B cell (primary cell): ENCODE data around the gene SPSB1. TPM values are rescaled to one million over a fixed set of nuclear protein-coding genes. Genes with fewer than 3 reads are reported as not detected.

ENCODE experiments used
- ATAC-seq: fragments of 200-7000 bp; cut with Tn5 transposase; one replicate; pipeline ENCODE4 v1.10.0; 2021; ENCODE audit warnings: low read depth, mild to moderate bottlenecking, moderate number of reproducible peaks, moderate library complexity
- CTCF ChIA-PET: fragments of 350-600 bp; sonication (Branson Sonifier 250); formaldehyde crosslinking; loops from one replicate; lab custom pipeline; 2021; ENCODE audit warnings: antibody characterized with exemption, inconsistent platforms; lab: Charles Lee
- POLR2A ChIA-PET: fragments of 350-600 bp; sonication (Branson Sonifier 250); formaldehyde crosslinking; loops from one replicate; lab custom pipeline; 2021; ENCODE audit warnings: antibody characterized with exemption; lab: Charles Lee
- DNase-seq: peaks from one replicate; pipeline ENCODE4 v3.0.0; 2013
- H2AFZ ChIP-seq: 2 replicates; pipeline ENCODE4 v1.6.1; 2012; ENCODE audit warnings: mild to moderate bottlenecking, low read depth, low read length; ENCODE audit not compliant: insufficient read depth, poor library complexity, severe bottlenecking
- H3K27ac ChIP-seq, 2 donors: 1 replicate in 1 of 2; 2 replicates in 1 of 2; pipeline ENCODE4 v1.5.1; 2012 to 2013; ENCODE audit warnings: low read length in 2 of 2, mild to moderate bottlenecking in 2 of 2, moderate library complexity in 1 of 2
- H3K27me3 ChIP-seq, 4 experiments: fragments of 200-600 bp in 1 of 4; sonication (generic) in 1 of 4; replicated peaks in 1 of 4; 1 replicate in 2 of 4; 2 replicates in 2 of 4; pipeline versions ENCODE4 v1.6.1 to v1.7.0; 2013 to 2016; ENCODE audit warnings: low read length in 3 of 4, mild to moderate bottlenecking in 2 of 4, mixed read lengths in 1 of 4, moderate library complexity in 1 of 4; ENCODE audit not compliant: insufficient read depth in 4 of 4, control insufficient read depth in 3 of 4; ENCODE audit errors: control extremely low read depth in 1 of 4
- H3K36me3 ChIP-seq, 2 experiments: replicated peaks in 1 of 2; 1 replicate in 1 of 2; 2 replicates in 1 of 2; pipeline versions ENCODE4 v1.6.1 to v1.7.1; 2013; ENCODE audit warnings: low read length in 1 of 2; ENCODE audit not compliant: insufficient read depth in 2 of 2, control insufficient read depth in 1 of 2; ENCODE audit errors: control extremely low read depth in 1 of 2, extremely low read depth in 1 of 2
- H3K4me1 ChIP-seq, 2 donors: fragments of 200-600 bp in 1 of 2; sonication (generic) in 1 of 2; 1 replicate in 1 of 2; 2 replicates in 1 of 2; pipeline versions ENCODE4 v1.5.1 to v1.6.1; 2013 to 2017; ENCODE audit warnings: low read length in 2 of 2; ENCODE audit not compliant: control insufficient read depth in 2 of 2, insufficient read depth in 2 of 2
- H3K4me2 ChIP-seq: replicated peaks from 2 replicates; pipeline ENCODE3; 2012; ENCODE audit warnings: mild to moderate bottlenecking, low read depth, low read length; ENCODE audit not compliant: poor library complexity, severe bottlenecking
- H3K4me3 ChIP-seq, 5 experiments: fragments of 200-600 bp in 1 of 5; sonication (generic) in 1 of 5; 1 replicate in 3 of 5; 2 replicates in 2 of 5; pipeline versions ENCODE4 v1.5.1 to v1.7.0; 2011 to 2016; ENCODE audit warnings: low read length in 4 of 5, mild to moderate bottlenecking in 4 of 5, low read depth in 2 of 5, control low read depth in 1 of 5, moderate library complexity in 1 of 5; ENCODE audit not compliant: insufficient read depth in 1 of 5; ENCODE audit errors: control extremely low read depth in 1 of 5, extremely low read depth in 1 of 5
- H3K79me2 ChIP-seq: fragments of 200-600 bp; sonication (generic); one replicate; pipeline ENCODE4 v1.6.0; 2016; ENCODE audit warnings: low read length; ENCODE audit not compliant: control insufficient read depth, insufficient read depth
- H3K9ac ChIP-seq: fragments of 200-600 bp; sonication (generic); 2 replicates; pipeline ENCODE4 v1.6.1; 2017; ENCODE audit warnings: mild to moderate bottlenecking, low read length, moderate library complexity
- H3K9me3 ChIP-seq, 3 donors: one replicate each; pipeline versions ENCODE4 v1.6.1 to v1.7.1; 2013; ENCODE audit warnings: low read length in 2 of 3; ENCODE audit not compliant: control insufficient read depth in 2 of 3, insufficient read depth in 1 of 3; ENCODE audit errors: control extremely low read depth in 1 of 3
- H4K20me1 ChIP-seq: 2 replicates; pipeline ENCODE4 v1.6.0; 2012; ENCODE audit warnings: mild to moderate bottlenecking, low read length; ENCODE audit not compliant: insufficient read depth, control insufficient read depth, poor library complexity, severe bottlenecking
- H3K27ac Mint-ChIP-seq: one replicate; pipeline ENCODE4 v1.8.0; 2021; ENCODE audit warnings: mixed read lengths
- H3K27me3 Mint-ChIP-seq: one replicate; pipeline ENCODE4 v1.8.0; 2021; ENCODE audit warnings: mixed read lengths
- H3K4me1 Mint-ChIP-seq: one replicate; pipeline ENCODE4 v1.8.0; 2021; ENCODE audit warnings: mixed read lengths
- H3K4me3 Mint-ChIP-seq: one replicate; pipeline ENCODE4 v1.8.0; 2021; ENCODE audit warnings: mixed read lengths
- H3K9me3 Mint-ChIP-seq: one replicate; pipeline ENCODE4 v1.8.0; 2022; ENCODE audit warnings: mixed read lengths; ENCODE audit not compliant: insufficient read depth
- EZH2 ChIP-seq: IDR thresholded peaks from 2 replicates; pipeline ENCODE4 v1.6.1; 2012; ENCODE audit warnings: borderline replicate concordance, low read depth, mild to moderate bottlenecking, moderate library complexity, low read length; ENCODE audit not compliant: insufficient read depth, poor library complexity, severe bottlenecking
- WGBS: methylation state at CpG from one replicate; pipeline ENCODE4 v1.1.5; 2013; ENCODE audit warnings: missing lambda C conversion rate; ENCODE audit not compliant: insufficient coverage; 5-methylcytosine and 5-hydroxymethylcytosine counted together
- intact Hi-C: fragments of 100-400 bp; cut with micrococcal nuclease; formaldehyde crosslinking; loops from one replicate; pipeline ENCODE4 v1.10.0; 2022
- polyA plus RNA-seq: library from polyadenylated mRNA; depleted of rRNA; stranded (reverse); fragments of >200 nt; gene quantifications from 2 replicates; pipeline ENCODE4 v1.2.3, GENCODE V29; 2012
- total RNA-seq, 2 donors: library from RNA; stranded (reverse); fragments of 120-200 nt in 1 of 2; gene quantifications; 1 replicate in 1 of 2; 2 replicates in 1 of 2; pipeline versions ENCODE4 v1.2.3 to v1.2.4, GENCODE V29; 2013 to 2022
- TF ChIP-seq, protein P1 (sequence below): fragments of 200-600 bp; IDR thresholded peaks from one replicate; pipeline ENCODE4 v1.8.0; 2022; ENCODE audit warnings: antibody characterized with exemption, mild to moderate bottlenecking

Gene SPSB1
- total and polyA plus RNA-seq, 2 donors (not counting 1 experiment from before 2014, with no cell fraction given) = 1.7 to 9.4 TPM

DNA sequence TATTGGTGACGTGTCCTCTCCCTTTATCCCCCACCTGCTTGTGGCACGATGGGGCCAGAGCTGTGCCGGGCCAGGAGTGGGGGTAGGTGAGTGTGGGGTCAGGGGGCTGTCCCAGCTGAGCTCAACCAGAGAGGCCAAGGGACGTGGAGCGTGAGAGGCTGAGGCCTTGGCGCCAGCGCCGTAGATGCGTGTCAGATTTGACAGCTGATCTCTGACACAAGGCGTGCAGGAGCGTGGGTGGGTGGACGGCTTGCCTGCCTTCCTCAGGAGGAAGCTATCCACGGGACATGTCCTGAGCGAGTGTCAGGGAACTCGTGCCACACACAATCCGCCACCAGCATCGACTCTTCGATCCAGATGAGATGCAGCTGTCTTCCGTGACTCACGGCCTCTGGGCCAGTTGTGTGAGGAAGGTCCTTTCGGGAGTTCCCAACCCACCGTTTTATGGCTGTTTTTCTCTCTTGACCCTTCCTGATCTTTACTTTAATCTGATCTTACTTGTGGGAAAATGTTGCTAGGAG, 56.7 kb downstream of the SPSB1 start:
- Histone ChIP-seq H2AFZ (no peak overlapping the region), H3K36me3 (no peaks in the 10 kb centered on the region), H3K9me3 (peaks cover 0 to 7% (median 0%) of the 10 kb centered on the region in 3 donors), H3K27ac (no peak overlapping the region), H3K79me2 (peaks cover 44% of the 10 kb centered on the region), H3K27me3 (no peaks in the 10 kb centered on the region), H3K4me2 (no peak overlapping the region), H3K4me1 (no peaks in the 10 kb centered on the region), H3K9ac (no peak overlapping the region), H4K20me1 (no peaks in the 10 kb centered on the region), H3K4me3 (no peak overlapping the region)
- CTCF ChIA-PET = no interaction called here
- intact Hi-C loops = no loop called here
- Mint-ChIP-seq H3K27me3 (no peaks in the 10 kb centered on the region), H3K4me3 (no peak overlapping the region), H3K27ac (no peak overlapping the region), H3K4me1 (peaks cover 12% of the 10 kb centered on the region), H3K9me3 (no peaks in the 10 kb centered on the region)
- DNase-seq (no peak), ATAC-seq (no peak)
- WGBS = 95% methylated on average over 17 of the region's 22 CpGs
- POLR2A ChIA-PET = no interaction called here
- TF ChIP-seq EZH2 = no peak
- TF ChIP-seq, protein P1, sequence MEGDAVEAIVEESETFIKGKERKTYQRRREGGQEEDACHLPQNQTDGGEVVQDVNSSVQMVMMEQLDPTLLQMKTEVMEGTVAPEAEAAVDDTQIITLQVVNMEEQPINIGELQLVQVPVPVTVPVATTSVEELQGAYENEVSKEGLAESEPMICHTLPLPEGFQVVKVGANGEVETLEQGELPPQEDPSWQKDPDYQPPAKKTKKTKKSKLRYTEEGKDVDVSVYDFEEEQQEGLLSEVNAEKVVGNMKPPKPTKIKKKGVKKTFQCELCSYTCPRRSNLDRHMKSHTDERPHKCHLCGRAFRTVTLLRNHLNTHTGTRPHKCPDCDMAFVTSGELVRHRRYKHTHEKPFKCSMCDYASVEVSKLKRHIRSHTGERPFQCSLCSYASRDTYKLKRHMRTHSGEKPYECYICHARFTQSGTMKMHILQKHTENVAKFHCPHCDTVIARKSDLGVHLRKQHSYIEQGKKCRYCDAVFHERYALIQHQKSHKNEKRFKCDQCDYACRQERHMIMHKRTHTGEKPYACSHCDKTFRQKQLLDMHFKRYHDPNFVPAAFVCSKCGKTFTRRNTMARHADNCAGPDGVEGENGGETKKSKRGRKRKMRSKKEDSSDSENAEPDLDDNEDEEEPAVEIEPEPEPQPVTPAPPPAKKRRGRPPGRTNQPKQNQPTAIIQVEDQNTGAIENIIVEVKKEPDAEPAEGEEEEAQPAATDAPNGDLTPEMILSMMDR = no peak

DNA sequence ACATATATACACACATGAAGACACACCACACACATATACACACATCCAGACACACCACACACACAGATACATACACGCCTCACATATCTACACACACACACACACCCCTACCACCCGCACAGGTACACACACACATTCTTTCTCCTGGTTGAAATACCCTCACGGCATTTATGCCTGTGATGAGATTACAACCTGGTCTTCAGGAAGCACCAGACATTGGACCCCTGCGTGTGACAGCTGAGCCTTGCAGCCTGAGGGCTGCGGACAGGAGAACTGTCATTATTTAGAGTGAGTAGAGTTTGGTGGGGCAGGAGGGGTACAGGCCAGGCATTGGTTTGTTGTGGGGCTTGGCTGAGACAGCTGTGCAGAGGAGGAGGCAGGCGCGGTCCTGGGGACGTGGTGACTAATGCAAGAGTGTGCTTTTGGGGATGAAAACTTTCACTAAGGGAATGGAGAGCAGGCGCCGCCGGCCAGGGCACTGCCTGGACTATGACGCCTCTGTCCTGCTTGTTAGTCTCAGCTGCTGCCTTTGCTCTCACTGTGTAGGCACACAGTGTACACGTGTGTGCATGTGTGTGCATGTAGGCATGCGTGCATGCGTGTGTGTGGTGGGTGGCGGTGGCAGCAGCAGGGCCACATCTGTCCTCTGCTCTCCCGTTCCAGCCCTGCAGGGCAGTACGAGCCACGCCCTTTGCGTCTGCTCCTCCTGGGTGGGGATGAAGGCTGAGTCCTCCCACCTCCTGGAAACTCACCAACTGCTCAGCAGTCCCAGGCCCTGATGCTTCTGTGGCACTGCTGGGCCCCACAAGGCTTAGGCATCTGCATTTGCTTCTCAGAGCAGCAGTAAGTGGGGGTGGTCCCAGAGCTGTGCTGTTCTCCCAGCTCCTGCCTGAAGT, 57.6 kb downstream of the SPSB1 start:
- H3K27ac ChIP-seq = no peak overlapping the region
- DNase-seq = no peak
- Mint-ChIP-seq H3K4me3 (no peak overlapping the region), H3K27ac (no peak overlapping the region), H3K27me3 (no peaks in the 10 kb centered on the region), H3K4me1 (peaks cover 11% of the 10 kb centered on the region), H3K9me3 (no peaks in the 10 kb centered on the region)
- CTCF ChIA-PET = no interaction called here
- ATAC-seq = no peak
- no peak overlapping the region for H2AFZ ChIP-seq
- H3K4me3 ChIP-seq = no peak overlapping the region
- TF ChIP-seq, protein P1 = no peak
- no peak for TF ChIP-seq EZH2
- whole genome bisulfite sequencing = 97% methylated on average over 18 of the region's 20 CpGs
- H4K20me1 ChIP-seq = no peaks in the 10 kb centered on the region
- no peak overlapping the region for H3K4me2 ChIP-seq
- no peaks in the 10 kb centered on the region for H3K27me3 ChIP-seq
- H3K9me3 ChIP-seq = peaks cover 0 to 7% (median 0%) of the 10 kb centered on the region in 3 donors
- intact Hi-C loops = no loop called here
- no peaks in the 10 kb centered on the region for H3K36me3 ChIP-seq
- H3K9ac ChIP-seq = no peak overlapping the region
- peaks cover 44% of the 10 kb centered on the region for H3K79me2 ChIP-seq
- POLR2A ChIA-PET = no interaction called here
- H3K4me1 ChIP-seq = no peaks in the 10 kb centered on the region
